CD4-positive, alpha-beta memory T cell (primary cell): Measurements from ENCODE around the gene CADPS. TPM values are rescaled to one million over a fixed set of nuclear protein-coding genes. Genes with fewer than 3 reads are reported as not detected.

ENCODE experiments used
- CTCF ChIA-PET: fragments of 350-600 bp; sonication (Branson Sonifier 250); formaldehyde crosslinking; loops from one replicate; lab custom pipeline; 2021; ENCODE audit warnings: inconsistent platforms; ENCODE audit not compliant: partially characterized antibody; lab: Charles Lee
- POLR2A ChIA-PET: fragments of 350-600 bp; sonication (Branson Sonifier 250); formaldehyde crosslinking; loops from one replicate; lab custom pipeline; 2021; ENCODE audit not compliant: partially characterized antibody; lab: Charles Lee
- DNase-seq, 5 donors: peaks; one replicate each; pipeline versions ENCODE4 v3.0.0 to v3.0.0-alpha.2; 2020 to 2022; ENCODE audit warnings: mixed read lengths in 1 of 5
- H3K27ac ChIP-seq: one replicate; pipeline ENCODE4 v1.7.0; 2013; ENCODE audit warnings: low read depth, low read length
- H3K27me3 ChIP-seq: 2 replicates; pipeline ENCODE4 v1.7.0; 2013; ENCODE audit warnings: mild to moderate bottlenecking, low read length, moderate library complexity; ENCODE audit not compliant: insufficient read depth
- H3K36me3 ChIP-seq: 2 replicates; pipeline ENCODE4 v1.7.0; 2013; ENCODE audit warnings: mild to moderate bottlenecking, low read length, moderate library complexity; ENCODE audit not compliant: insufficient read depth
- H3K4me1 ChIP-seq: 2 replicates; pipeline ENCODE4 v1.7.0; 2013; ENCODE audit warnings: mild to moderate bottlenecking, low read length, moderate library complexity; ENCODE audit not compliant: insufficient read depth
- H3K4me3 ChIP-seq, 2 donors: one replicate each; pipeline ENCODE4 v1.7.0; 2013; ENCODE audit warnings: low read length in 2 of 2, mild to moderate bottlenecking in 1 of 2
- H3K9me3 ChIP-seq, 2 donors: one replicate each; pipeline ENCODE4 v1.7.0; 2013; ENCODE audit warnings: low read length in 2 of 2, control low read depth in 1 of 2; ENCODE audit not compliant: control insufficient read depth in 1 of 2
- H3K27ac Mint-ChIP-seq, 7 donors: one replicate each; pipeline ENCODE4 v1.8.0; 2020 to 2021; ENCODE audit warnings: mixed read lengths in 7 of 7, mild to moderate bottlenecking in 6 of 7, inconsistent platforms in 3 of 7, moderate library complexity in 3 of 7
- H3K27me3 Mint-ChIP-seq, 2 donors: one replicate each; pipeline ENCODE4 v1.8.0; 2020 to 2021; ENCODE audit warnings: mixed read lengths in 2 of 2
- H3K36me3 Mint-ChIP-seq, 2 donors: one replicate each; pipeline ENCODE4 v1.8.0; 2020 to 2021; ENCODE audit warnings: mixed read lengths in 2 of 2, inconsistent platforms in 1 of 2, mild to moderate bottlenecking in 1 of 2
- H3K4me1 Mint-ChIP-seq, 4 donors: one replicate each; pipeline ENCODE4 v1.8.0; 2020 to 2021; ENCODE audit warnings: mixed read lengths in 4 of 4, mild to moderate bottlenecking in 1 of 4
- H3K4me3 Mint-ChIP-seq, 8 donors: one replicate each; pipeline ENCODE4 v1.8.0; 2020 to 2021; ENCODE audit warnings: mixed read lengths in 8 of 8, mild to moderate bottlenecking in 7 of 8, moderate library complexity in 6 of 8, inconsistent platforms in 3 of 8
- H3K9me3 Mint-ChIP-seq, 8 donors: one replicate each; pipeline ENCODE4 v1.8.0; 2020 to 2021; ENCODE audit warnings: mixed read lengths in 8 of 8, mild to moderate bottlenecking in 5 of 8, inconsistent platforms in 3 of 8, moderate library complexity in 1 of 8
- intact Hi-C: fragments of 100-400 bp; cut with micrococcal nuclease; formaldehyde crosslinking; loops from one replicate; pipeline ENCODE4 v1.15.1; 2023
- polyA plus RNA-seq, 2 donors: library from polyadenylated mRNA; unstranded; fragments of 300-500 nt; fragmentation: Illumina TruSeq; gene quantifications; one replicate each; pipeline ENCODE4 v1.2.3, GENCODE V29; 2021
- total RNA-seq, 2 experiments: library from RNA; stranded (reverse); gene quantifications; one replicate each; pipeline ENCODE4 v1.2.3, GENCODE V29; 2021

CADPS gene
- total and polyA plus RNA-seq, 4 experiments from 2014 or later, result not detected

DNA sequence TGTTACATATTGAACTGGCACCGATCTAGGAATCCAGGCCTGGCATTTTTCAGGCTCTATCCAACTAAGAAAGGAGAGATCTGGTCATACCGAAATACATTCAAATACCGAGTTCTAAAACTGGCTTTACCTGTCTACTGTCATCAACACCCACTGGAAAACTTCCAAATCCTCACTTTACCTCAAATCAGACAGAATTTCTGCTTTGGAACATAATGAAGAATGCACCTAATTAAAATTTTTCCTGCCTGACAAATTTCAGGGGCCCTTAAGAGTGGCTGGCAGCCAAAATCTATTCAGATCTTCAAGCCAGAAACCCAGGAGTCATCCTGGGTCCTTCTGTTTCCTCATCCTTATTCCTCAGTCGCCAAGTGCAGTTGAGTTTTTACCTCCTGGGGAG is 303.3 kb downstream of the CADPS start:
- Mint-ChIP-seq H3K4me3 (no peak overlapping the region), H3K4me1 (no peaks in the 10 kb centered on the region), H3K9me3 (peaks cover 0 to 4% (median under 1%) of the 10 kb centered on the region in 8 donors), H3K27me3 (no peaks in the 10 kb centered on the region), H3K27ac (no peak overlapping the region), H3K36me3 (no peaks in the 10 kb centered on the region)
- ChIA-PET POLR2A (no interaction called here), CTCF (no interaction called here)
- intact Hi-C loops, result no loop called here
- H3K36me3 ChIP-seq, result no peaks in the 10 kb centered on the region
- DNase-seq, result no peak
- no peak overlapping the region for H3K27ac ChIP-seq
- no peaks in the 10 kb centered on the region for H3K4me1 ChIP-seq
- H3K4me3 ChIP-seq, result no peak overlapping the region
- no peaks in the 10 kb centered on the region for H3K27me3 ChIP-seq
- no peaks in the 10 kb centered on the region for H3K9me3 ChIP-seq

DNA sequence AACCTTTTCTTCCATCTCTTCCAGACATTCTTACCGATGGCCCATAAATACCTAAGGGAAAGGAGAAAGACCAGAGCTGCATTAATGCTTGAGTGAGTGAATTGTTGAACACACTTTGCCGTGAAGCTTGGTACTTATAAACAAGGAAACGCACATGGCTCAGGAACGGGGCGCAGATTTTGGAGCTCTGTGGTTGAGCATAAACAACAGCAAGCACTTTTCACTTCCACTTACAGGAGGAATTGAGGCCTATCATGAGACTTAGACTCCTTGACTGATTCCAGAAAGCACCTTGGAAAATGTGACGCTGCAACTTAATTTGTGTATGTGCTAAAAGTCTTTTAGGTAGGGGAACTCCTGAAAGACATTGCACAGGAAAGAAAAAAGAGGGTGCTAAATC is 304.3 kb downstream of the CADPS start:
- no peak overlapping the region for H3K4me3 ChIP-seq
- no peaks in the 10 kb centered on the region for H3K36me3 ChIP-seq
- no peaks in the 10 kb centered on the region for H3K9me3 ChIP-seq
- POLR2A ChIA-PET, result no interaction called here
- H3K27me3 Mint-ChIP-seq, result no peaks in the 10 kb centered on the region
- H3K27ac ChIP-seq, result no peak overlapping the region
- intact Hi-C loops, result no loop called here
- no peak overlapping the region for H3K4me3 Mint-ChIP-seq
- no peaks in the 10 kb centered on the region for H3K36me3 Mint-ChIP-seq
- no peaks in the 10 kb centered on the region for H3K27me3 ChIP-seq
- no peaks in the 10 kb centered on the region for H3K4me1 ChIP-seq
- H3K27ac Mint-ChIP-seq, result no peak overlapping the region
- H3K4me1 Mint-ChIP-seq, result no peaks in the 10 kb centered on the region
- peaks cover 0 to 4% (median 0%) of the 10 kb centered on the region in 8 donors for H3K9me3 Mint-ChIP-seq
- DNase-seq, result no peak
- CTCF ChIA-PET, result no interaction called here

DNA sequence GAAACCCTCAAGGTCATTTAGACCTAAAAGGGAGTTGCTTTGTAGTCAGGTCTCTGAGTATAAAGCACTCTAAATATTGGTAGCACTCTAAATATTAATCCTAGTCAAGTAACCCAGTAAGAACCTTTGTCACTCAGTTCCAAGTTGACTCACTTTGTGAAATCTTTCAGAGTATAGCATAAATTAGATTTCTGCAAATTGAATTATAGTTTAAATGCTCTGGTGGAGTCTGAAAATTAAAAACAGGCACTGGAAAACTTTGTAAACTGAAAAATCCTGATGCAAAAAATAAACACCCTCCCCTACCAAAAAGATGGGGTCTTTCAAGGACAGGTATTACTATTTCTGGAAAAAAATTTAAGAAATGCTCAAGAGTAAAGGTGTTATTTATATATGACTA is 305.6 kb downstream of the CADPS start:
- H3K4me3 Mint-ChIP-seq, result no peak overlapping the region
- CTCF ChIA-PET, result no interaction called here
- H3K27me3 Mint-ChIP-seq, result no peaks in the 10 kb centered on the region
- Histone ChIP-seq H3K36me3 (no peaks in the 10 kb centered on the region), H3K4me1 (no peaks in the 10 kb centered on the region), H3K4me3 (no peak overlapping the region), H3K9me3 (no peaks in the 10 kb centered on the region), H3K27ac (no peak overlapping the region), H3K27me3 (no peaks in the 10 kb centered on the region)
- no peak for DNase-seq
- no peaks in the 10 kb centered on the region for H3K36me3 Mint-ChIP-seq
- H3K4me1 Mint-ChIP-seq, result no peaks in the 10 kb centered on the region
- H3K27ac Mint-ChIP-seq, result no peak overlapping the region
- peaks cover 0 to 4% (median 0%) of the 10 kb centered on the region in 8 donors for H3K9me3 Mint-ChIP-seq
- POLR2A ChIA-PET, result no interaction called here
- intact Hi-C loops, result no loop called here

DNA sequence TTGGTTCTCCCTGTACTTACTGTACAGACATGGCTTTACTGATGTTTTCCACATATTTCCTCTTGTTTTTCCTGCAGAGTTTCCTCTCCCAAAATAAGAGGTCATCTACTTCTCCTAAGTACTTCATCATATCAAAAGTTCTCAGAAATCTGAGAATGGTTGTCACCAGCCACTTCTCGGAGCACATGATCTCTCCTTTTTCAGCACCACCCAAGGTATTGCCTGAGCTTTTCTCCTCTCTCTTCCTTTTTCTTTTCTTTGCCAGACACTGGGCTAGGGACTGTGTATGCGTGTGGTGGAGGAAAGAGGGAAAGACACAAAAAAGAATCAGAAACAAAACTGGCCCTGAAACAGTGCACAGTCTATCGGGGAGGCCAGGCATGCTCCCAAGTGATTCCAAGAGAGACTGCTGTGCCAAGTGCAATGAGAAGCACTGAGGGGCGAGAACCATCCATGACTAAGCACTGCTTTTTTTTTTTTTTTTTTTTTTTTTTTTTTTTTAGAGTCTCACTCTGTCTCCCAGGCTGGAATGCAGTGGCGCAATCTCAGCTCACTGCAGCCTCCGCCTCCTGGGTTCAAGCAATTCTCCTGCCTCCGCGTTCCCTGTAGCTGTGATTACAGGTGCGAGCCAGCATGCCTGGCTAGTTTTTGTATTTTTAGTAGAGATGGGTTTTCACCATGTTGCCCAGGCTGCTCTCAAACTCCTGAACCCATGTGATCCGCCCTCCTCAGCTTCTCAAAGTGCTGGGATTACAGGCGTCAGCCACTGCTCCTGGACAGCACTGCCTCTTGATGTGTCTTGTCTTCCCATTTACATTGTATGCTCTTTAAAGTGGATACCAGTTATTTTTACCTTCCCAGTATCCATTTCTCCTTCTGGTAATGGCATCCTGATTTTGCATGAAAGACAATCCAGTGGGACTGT is 307.9 kb downstream of the CADPS start:
- POLR2A ChIA-PET, result no interaction called here
- Histone ChIP-seq H3K9me3 (no peaks in the 10 kb centered on the region), H3K27ac (no peak overlapping the region), H3K4me3 (no peak overlapping the region), H3K36me3 (no peaks in the 10 kb centered on the region), H3K27me3 (no peaks in the 10 kb centered on the region), H3K4me1 (no peaks in the 10 kb centered on the region)
- Mint-ChIP-seq H3K9me3 (peaks cover 0 to 4% (median 0%) of the 10 kb centered on the region in 8 donors), H3K4me1 (no peaks in the 10 kb centered on the region), H3K27ac (no peak overlapping the region), H3K27me3 (no peaks in the 10 kb centered on the region), H3K36me3 (no peaks in the 10 kb centered on the region), H3K4me3 (no peak overlapping the region)
- no peak for DNase-seq
- CTCF ChIA-PET, result no interaction called here
- intact Hi-C loops, result no loop called here

DNA sequence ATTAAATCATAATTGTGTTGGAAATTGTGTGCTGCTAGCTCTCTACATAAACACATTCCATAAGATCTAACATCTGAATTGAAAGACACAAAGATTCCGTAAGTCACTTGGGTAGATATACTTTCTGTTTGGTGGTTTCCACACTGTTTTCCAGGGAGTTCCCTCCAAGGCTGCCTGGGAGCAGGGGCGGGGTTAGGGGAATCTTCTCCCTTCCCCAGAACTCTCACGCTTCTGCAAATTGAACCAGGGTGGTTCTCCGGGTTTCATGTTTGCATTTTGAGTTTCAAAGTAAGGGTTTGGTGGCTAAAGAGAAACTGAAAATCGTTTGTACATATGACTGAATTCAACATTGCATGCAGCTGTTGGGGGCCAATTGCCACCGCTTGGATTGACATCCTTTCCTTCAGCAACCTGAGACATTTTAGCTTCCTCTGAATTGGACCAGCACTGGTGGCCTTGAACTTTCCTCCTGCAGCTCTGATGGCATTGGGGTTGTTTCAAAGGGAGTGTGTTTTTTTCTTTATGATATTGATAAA is 309.1 kb downstream of the CADPS start:
- no peaks in the 10 kb centered on the region for H3K9me3 ChIP-seq
- ChIA-PET POLR2A (no interaction called here), CTCF (no interaction called here)
- no peak for DNase-seq
- no peaks in the 10 kb centered on the region for H3K27me3 ChIP-seq
- H3K27ac ChIP-seq, result no peak overlapping the region
- no peaks in the 10 kb centered on the region for H3K4me1 Mint-ChIP-seq
- H3K9me3 Mint-ChIP-seq, result peaks cover 0 to 6% (median 0%) of the 10 kb centered on the region in 8 donors
- H3K27me3 Mint-ChIP-seq, result no peaks in the 10 kb centered on the region
- intact Hi-C loops, result no loop called here
- H3K27ac Mint-ChIP-seq, result no peak overlapping the region
- no peak overlapping the region for H3K4me3 ChIP-seq
- no peak overlapping the region for H3K4me3 Mint-ChIP-seq
- no peaks in the 10 kb centered on the region for H3K36me3 Mint-ChIP-seq
- no peaks in the 10 kb centered on the region for H3K4me1 ChIP-seq
- no peaks in the 10 kb centered on the region for H3K36me3 ChIP-seq

DNA sequence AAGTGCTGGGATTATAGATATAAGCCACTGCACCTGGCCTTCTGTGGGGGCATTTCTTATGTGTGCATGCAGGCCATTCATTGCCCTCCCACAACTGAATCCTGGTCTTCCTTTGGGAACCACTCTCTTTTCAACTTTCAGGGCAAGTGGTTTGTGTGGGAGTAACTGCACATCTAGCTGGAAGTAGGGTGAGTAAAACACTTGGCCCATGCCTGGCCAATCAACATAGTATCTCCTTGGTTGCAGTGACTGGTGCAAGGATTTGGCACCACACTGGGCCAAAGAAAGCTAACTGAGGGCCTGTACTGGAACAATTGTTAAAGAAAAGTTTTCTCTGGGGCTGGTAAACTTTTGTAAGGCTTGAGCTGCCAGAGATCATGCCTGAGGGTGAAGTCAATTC is 312.6 kb downstream of the CADPS start:
- intact Hi-C loops, result no loop called here
- Histone ChIP-seq H3K27ac (no peak overlapping the region), H3K9me3 (no peaks in the 10 kb centered on the region), H3K27me3 (no peaks in the 10 kb centered on the region), H3K4me1 (no peaks in the 10 kb centered on the region), H3K36me3 (no peaks in the 10 kb centered on the region), H3K4me3 (no peak overlapping the region)
- H3K27me3 Mint-ChIP-seq, result no peaks in the 10 kb centered on the region
- DNase-seq, result no peak
- H3K27ac Mint-ChIP-seq, result no peak overlapping the region
- ChIA-PET CTCF (no interaction called here), POLR2A (no interaction called here)
- H3K4me1 Mint-ChIP-seq, result no peaks in the 10 kb centered on the region
- no peaks in the 10 kb centered on the region for H3K36me3 Mint-ChIP-seq
- H3K9me3 Mint-ChIP-seq, result peaks cover 0 to 2% (median 0%) of the 10 kb centered on the region in 8 donors
- no peak overlapping the region for H3K4me3 Mint-ChIP-seq

DNA sequence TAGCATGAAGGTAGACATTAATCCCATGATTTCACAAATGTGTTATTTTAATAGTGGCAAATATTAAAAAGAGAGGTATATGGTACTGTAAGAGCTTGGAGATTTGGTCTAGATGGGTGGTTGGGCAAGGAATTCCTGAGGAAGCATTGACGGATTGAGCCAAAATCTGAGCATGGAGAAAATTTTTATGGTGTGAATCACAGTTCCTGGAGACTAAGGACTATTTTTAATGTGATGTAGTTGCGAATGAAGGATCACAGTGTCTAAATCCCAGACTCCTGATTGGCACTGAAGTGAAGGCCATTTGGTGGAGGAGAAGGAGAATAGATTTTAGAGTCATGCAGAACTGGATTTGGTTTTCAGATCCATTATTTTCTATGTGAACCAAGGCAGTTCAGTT is 313.2 kb downstream of the CADPS start:
- POLR2A ChIA-PET, result no interaction called here
- no peak overlapping the region for H3K4me3 Mint-ChIP-seq
- H3K27ac Mint-ChIP-seq, result no peak overlapping the region
- Histone ChIP-seq H3K4me3 (no peak overlapping the region), H3K27me3 (no peaks in the 10 kb centered on the region), H3K27ac (no peak overlapping the region), H3K36me3 (no peaks in the 10 kb centered on the region), H3K9me3 (no peaks in the 10 kb centered on the region), H3K4me1 (no peaks in the 10 kb centered on the region)
- H3K36me3 Mint-ChIP-seq, result no peaks in the 10 kb centered on the region
- CTCF ChIA-PET, result no interaction called here
- H3K9me3 Mint-ChIP-seq, result peaks cover 0 to 3% (median 0%) of the 10 kb centered on the region in 8 donors
- H3K4me1 Mint-ChIP-seq, result no peaks in the 10 kb centered on the region
- DNase-seq, result no peak
- intact Hi-C loops, result no loop called here
- H3K27me3 Mint-ChIP-seq, result no peaks in the 10 kb centered on the region
